Endothelial cell of umbilical vein (primary cell): ENCODE results near the gene HOXC11.

Experiments used
- EZH2 ChIP-seq: IDR thresholded peaks from 2 replicates; pipeline ENCODE4 v1.6.1; 2012; ENCODE audit warnings: borderline replicate concordance, low read depth, mild to moderate bottlenecking, moderate library complexity, low read length, inconsistent platforms; ENCODE audit not compliant: severe bottlenecking
- FOS ChIP-seq: IDR thresholded peaks from 2 replicates; pipeline ENCODE4 v1.6.1; 2011; ENCODE audit warnings: mild to moderate bottlenecking, low read length, moderate library complexity, borderline replicate concordance; ENCODE audit not compliant: insufficient read depth
- POLR2A ChIP-seq: IDR thresholded peaks from 2 replicates; pipeline ENCODE4 v1.6.1; 2012; ENCODE audit warnings: low read depth, mild to moderate bottlenecking, control low read depth, low read length
- POLR2AphosphoS5 ChIP-seq: IDR thresholded peaks from 2 replicates; pipeline ENCODE4 v1.6.1; 2012; ENCODE audit warnings: low read depth, mild to moderate bottlenecking, control low read depth, low read length, moderate library complexity; ENCODE audit not compliant: insufficient read depth
- TF ChIP-seq, protein P1 (sequence below), 2 donors: IDR thresholded peaks; 1 replicate in 1 of 2; 2 replicates in 1 of 2; pipeline ENCODE4 v1.5.1; 2011; ENCODE audit warnings: low read length in 2 of 2, mild to moderate bottlenecking in 2 of 2, moderate library complexity in 2 of 2, control low read depth in 1 of 2, inconsistent platforms in 1 of 2, low read depth in 1 of 2; ENCODE audit not compliant: insufficient read depth in 1 of 2; ENCODE audit errors: extremely low read depth in 1 of 2
- TF ChIP-seq, protein P2 (sequence below): IDR thresholded peaks from 2 replicates; pipeline ENCODE4 v1.6.1; 2011; ENCODE audit not compliant: insufficient read depth, insufficient read length

DNA sequence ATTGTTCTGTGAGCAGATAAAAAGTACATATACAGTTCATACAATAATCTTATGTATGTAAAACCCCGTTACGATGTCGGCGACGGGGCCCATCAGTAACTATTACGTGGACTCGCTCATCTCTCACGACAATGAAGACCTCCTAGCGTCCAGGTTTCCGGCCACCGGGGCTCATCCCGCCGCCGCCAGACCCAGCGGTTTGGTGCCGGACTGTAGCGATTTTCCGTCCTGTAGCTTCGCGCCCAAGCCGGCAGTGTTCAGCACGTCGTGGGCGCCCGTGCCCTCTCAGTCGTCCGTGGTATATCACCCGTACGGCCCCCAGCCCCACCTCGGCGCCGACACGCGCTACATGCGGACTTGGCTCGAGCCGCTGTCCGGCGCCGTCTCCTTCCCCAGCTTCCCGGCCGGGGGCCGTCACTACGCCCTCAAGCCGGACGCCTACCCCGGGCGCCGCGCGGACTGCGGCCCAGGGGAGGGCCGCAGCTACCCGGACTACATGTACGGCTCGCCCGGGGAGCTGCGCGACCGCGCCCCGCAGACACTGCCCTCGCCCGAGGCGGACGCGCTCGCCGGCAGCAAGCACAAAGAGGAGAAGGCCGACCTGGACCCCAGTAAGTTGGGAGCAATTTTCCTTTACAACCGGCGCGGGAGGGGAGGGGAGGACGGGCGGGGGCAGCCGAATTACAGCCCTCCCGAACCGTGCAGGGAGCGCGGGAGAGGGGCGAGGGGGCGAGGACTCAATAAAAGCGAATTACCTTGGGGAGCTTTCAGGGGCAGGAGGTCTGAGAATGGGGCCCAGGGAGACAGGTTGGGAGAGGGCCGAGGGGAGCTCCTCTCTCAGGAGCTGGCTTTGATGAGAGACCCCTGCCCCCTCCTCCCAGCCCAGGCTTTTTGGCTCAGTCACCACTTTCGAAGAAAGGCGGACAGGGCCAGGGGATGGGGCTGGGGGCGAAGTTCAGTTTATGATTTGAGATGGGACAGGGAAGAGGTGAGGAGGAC is 27.5 kb downstream of the HOXC11 start, which contains the start of gene HOXC9:
- TF ChIP-seq, protein P1, sequence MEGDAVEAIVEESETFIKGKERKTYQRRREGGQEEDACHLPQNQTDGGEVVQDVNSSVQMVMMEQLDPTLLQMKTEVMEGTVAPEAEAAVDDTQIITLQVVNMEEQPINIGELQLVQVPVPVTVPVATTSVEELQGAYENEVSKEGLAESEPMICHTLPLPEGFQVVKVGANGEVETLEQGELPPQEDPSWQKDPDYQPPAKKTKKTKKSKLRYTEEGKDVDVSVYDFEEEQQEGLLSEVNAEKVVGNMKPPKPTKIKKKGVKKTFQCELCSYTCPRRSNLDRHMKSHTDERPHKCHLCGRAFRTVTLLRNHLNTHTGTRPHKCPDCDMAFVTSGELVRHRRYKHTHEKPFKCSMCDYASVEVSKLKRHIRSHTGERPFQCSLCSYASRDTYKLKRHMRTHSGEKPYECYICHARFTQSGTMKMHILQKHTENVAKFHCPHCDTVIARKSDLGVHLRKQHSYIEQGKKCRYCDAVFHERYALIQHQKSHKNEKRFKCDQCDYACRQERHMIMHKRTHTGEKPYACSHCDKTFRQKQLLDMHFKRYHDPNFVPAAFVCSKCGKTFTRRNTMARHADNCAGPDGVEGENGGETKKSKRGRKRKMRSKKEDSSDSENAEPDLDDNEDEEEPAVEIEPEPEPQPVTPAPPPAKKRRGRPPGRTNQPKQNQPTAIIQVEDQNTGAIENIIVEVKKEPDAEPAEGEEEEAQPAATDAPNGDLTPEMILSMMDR (IDR thresholded peaks at IDR 0.05; ENCODE audit: extremely low read depth in 1 of 2, insufficient read depth in 1 of 2, low read depth in 1 of 2, low read length in 2 of 2) = no peak
- TF ChIP-seq POLR2A (peak; percentile 24), POLR2AphosphoS5 (no peak), EZH2 (peak; percentile 100), FOS (no peak)
- TF ChIP-seq, protein P2, sequence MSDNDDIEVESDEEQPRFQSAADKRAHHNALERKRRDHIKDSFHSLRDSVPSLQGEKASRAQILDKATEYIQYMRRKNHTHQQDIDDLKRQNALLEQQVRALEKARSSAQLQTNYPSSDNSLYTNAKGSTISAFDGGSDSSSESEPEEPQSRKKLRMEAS = no peak
